Skeletal muscle cell (primary cell): ENCODE results near the gene MSS51.
A peak's percentile ranks its signal among the peaks of the same experiment; 100 is the strongest.

Source experiments
- DNase-seq: peaks from one replicate; pipeline ENCODE4 v3.0.0-alpha.2; 2010; ENCODE audit warnings: low read depth
- H3K4me3 ChIP-seq: 2 replicates; pipeline ENCODE4 v1.5.1; 2011; ENCODE audit warnings: low read depth, mild to moderate bottlenecking, control low read depth, low read length, moderate library complexity

MSS51 gene

DNA sequence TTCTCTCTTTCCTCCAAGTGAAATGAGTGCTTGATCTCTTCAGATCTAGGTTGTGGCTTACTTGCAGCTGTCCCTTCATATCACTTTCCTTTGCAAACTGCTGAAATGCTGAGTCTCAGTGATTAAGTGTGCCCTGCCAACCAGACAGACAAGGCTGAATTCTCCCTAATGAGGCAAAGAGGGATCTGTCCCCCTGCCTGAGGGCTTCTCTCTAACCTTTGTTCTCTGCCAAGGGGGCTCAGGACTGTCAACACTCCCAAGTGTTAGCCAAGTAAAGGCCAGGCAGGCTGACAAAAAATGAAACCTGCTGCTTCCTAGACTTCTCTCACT, at the start of gene MSS51:
MSS51 (minus strand) TSS at position 24 of the 330 bp plus-strand sequence. CDS start 5,277 bp downstream, outside the sequence.
- H3K4me3 ChIP-seq, result no peak within 1 kb of the TSS
- DNase-seq, result no peak

- no peak overlapping the region for H3K4me3 ChIP-seq
- no peak for DNase-seq
Observed at GRCh38 chr10:73480158-73480557, 46.8 kb upstream of the MSS51 start.

GRCh38 chr10:73478636-73479035, 45.3 kb upstream of the MSS51 start:
- no peak for DNase-seq
- no peak overlapping the region for H3K4me3 ChIP-seq

DNA sequence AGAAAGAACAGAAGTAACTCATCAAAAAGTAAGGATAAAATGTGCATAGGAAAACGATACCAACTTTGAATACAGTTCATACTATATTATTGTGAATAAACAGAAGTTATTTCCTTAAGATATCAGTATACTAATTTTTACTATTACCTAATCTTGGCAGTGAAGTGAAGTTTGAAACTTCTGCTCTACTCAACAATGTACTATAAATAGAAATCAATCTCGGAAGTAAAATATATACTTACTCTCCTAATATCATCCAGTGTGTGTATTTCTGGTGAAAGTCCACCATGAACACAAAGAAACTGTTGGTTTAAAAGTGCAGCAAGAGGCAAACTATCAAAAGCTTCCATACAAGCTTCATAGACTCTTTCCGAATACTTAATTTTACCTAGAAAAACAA, 37.9 kb upstream of the MSS51 start:
- no peak for DNase-seq
- H3K4me3 ChIP-seq, result no peak overlapping the region

- no peak overlapping the region for H3K4me3 ChIP-seq
- DNase-seq, result no peak
Observed at GRCh38 chr10:73469579-73469978, 36.2 kb upstream of the MSS51 start.

DNA sequence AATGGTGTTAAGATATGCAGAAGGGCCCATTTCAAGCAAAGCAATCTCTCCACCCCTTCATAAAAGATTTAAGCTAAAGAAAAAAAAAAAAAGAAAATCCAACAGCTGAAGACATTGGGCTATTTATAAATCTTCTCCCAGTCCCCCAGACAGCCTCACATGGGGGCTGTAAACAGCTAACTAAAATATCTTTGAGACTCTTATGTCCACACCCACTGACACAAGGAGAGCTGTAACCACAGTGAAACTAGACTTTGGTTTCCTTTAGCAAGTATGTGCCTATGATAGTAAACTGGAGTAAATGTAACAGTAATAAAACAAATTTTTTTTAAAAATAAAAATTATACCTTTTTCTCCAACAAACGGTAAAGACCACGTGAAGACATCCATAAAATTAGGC, 33.8 kb upstream of the MSS51 start:
- DNase-seq, result no peak
- H3K4me3 ChIP-seq, result no peak overlapping the region

DNA sequence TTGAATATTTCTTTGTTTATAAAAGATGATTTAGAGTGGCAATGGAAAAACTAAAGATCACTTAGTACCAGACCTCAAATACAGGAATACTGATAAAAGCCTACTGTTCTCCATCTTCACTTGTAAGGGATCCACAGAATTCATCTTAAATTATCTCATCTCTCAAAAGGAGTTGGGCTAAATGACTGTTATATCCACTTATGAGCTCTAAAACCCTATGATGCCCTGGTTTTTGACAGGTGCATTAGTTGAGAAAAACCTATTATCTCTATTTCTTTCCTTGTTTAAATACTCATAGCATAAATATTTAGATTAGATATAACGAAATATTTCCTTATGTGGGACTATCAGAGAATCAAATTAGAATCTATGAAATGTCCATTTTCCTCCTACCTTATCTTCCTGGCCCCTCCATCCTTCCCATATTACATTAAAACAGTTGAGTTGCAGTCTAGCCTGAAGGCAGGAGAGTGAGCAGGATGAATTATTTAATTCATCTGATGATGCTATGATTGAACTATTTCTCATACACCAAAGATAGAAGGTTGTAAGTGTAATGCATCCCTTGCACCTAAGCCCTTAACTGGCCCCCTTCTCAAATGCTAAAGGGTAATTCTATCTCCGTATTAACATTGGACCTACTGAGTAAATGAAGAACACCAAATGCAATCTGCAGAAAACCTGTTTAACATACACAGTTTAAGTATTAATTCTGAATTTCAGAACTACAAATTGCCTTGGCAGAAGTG, 32.8 kb upstream of the MSS51 start:
- DNase-seq, result no peak
- no peak overlapping the region for H3K4me3 ChIP-seq

GRCh38 chr10:73460897-73461296, 27.5 kb upstream of the MSS51 start:
- no peak for DNase-seq
- no peak overlapping the region for H3K4me3 ChIP-seq

- H3K4me3 ChIP-seq, result no peak overlapping the region
- DNase-seq, result peak; percentile 11
Observed at GRCh38 chr10:73459683-73460314, 26.4 kb upstream of the MSS51 start.

DNA sequence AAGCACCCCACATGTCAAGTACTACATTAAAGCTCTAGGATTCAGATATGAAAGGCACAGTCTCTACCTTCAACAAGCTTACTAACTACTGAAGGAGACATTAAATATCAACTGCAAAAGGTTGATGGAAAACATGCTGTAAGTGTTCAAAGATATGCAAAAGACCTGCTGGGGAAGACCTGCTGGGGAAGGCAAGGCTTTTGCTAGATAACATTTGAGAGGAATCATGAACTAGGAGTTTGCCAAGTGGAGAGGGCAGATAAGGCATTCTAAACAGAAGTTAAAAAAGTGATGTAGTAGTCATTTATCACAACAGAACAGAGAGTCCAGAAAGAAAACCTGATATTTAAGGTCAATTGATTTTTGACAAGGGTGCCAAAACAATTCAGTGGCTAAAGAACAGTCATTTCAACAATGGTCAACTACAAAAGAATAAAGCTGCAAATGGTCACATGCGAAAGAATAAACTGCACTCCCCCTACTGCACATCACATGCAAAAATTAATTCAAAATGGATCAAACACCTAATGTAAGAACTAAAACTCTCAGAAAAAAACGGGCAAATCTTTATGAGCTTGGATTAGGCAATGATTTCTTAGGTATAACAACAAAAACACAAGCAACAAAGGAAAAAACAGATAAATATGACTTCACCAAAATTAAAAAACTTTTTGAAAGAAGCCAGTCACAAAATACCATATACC, 23.0 kb upstream of the MSS51 start:
- DNase-seq, result no peak
- H3K4me3 ChIP-seq, result no peak overlapping the region

DNA sequence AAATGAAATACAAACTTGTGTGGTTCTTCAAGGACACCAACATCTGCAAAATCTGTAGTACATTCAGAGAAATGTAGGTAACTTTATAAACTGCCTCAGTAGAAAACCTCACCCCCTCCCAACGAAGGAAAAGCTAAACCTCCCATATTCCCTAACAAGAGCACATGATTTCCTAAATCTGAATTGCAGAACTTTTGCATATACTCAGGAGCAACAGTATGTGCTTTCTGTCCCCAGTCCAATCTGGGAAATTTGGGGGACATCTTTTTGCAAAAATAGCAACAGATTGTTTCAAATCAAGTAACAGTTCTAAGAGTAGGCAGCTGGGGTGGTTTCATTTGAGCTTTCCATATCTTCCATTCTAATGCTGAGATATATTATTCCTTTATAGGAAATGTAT, 15.8 kb upstream of the MSS51 start:
- no peak for DNase-seq
- H3K4me3 ChIP-seq, result no peak overlapping the region

GRCh38 chr10:73448384-73448783, 15.0 kb upstream of the MSS51 start:
- H3K4me3 ChIP-seq, result no peak overlapping the region
- no peak for DNase-seq

DNA sequence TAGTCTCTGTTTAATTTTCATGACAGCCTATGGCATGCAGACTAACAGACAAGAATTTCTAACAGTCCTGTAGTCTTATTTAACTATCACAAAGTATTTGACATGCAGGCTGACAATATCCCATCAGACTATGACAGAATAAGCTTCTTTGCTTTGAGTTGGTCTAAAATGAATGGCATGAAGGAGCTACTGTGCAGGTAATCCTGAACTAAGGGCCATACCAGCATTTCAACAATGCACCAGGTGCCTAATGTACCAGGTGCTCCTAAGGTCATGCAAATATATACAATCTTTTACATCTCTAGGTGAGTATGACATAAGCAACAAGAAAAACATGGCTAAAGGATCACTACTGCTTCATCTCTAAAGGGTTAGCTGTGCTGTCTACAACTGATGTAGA, 13.6 kb upstream of the MSS51 start:
- H3K4me3 ChIP-seq, result no peak overlapping the region
- no peak for DNase-seq

DNA sequence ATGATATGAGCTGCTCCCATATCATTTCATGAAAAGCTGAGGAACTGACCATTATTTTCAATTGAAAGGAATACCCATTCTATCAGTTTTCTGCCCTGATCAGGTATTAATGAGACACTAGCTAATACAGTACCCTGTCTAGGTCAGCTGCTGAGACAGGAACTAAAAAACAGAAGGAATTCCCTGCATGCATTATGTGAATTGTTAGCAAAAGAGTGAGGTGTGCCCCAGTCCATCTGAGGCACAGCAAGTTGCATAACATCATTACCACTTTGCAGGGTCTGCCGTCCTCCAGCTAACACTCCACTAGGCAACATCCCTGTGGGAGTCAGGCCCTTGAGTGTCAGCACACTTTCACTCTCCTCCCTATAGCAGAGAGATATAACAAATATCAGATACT, 11.1 kb upstream of the MSS51 start:
- DNase-seq, result no peak
- H3K4me3 ChIP-seq, result no peak overlapping the region

- no peak overlapping the region for H3K4me3 ChIP-seq
- peak; percentile 58 for DNase-seq
Observed at GRCh38 chr10:73439605-73440312, 6.4 kb upstream of the MSS51 start.

- no peak for DNase-seq
- no peak overlapping the region for H3K4me3 ChIP-seq
Observed at GRCh38 chr10:73439055-73439454, 5.7 kb upstream of the MSS51 start.

DNA sequence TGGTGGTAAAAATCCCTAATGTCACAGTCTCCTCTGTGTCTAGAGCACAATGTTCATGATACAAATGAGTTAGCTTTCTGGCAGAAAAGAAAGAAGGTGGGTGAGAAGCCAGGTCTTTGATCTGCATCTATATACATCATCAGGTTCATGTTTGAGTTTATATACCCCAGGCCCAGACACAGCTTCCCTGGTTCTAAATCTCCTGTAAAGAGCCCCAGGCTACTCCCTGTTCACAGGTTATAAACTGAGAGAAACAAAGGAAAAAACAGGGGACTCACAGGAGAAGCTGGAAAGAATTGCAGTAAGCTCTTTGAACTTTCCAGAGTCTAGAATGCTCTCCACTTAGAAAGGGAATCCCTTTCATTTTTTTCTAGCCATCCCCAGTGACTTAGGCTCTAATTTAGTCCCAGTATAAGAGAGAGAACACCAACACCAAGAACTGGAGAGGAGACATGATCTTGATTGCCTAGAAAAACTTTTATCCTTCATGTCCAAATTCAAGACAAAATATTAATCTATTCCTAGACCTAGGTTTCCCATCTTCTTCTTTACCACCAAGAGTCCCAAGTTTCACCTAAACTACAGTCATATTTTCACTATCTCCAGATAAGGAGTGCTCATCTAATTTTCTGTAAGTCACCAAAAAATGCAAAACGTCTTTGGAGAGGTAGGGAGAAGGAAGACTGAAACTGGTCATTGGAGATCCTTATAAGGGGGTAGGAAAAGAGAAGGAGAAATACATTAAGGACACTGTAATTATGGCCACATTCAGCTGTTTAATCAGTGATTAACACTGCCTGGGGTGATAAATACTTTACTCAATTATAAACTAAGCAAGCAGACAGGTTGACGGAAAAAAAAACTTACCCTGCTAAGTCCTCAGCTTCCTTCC, 469 bp downstream of the MSS51 start:
- DNase-seq, result no peak
- no peak overlapping the region for H3K4me3 ChIP-seq

DNA sequence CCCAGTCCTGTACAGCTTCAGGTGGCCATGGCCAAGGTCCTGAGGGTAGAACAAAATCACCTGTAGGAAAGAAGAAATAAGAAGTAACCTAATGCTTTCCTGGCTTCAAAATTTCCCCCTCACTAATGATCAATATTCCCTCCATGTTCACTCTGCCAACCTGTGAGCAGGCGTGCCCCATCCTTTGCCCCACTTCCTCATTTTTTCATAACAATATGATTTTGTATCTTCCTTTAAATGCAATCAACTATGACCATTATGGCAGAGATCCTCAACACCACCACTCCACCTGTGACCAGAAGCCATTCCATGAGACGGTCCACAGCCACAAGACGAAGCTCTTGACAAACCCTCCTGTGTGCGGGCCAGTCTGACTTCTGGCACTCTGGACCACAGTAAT, 7.0 kb downstream of the MSS51 start:
- H3K4me3 ChIP-seq, result no peak overlapping the region
- DNase-seq, result no peak

DNA sequence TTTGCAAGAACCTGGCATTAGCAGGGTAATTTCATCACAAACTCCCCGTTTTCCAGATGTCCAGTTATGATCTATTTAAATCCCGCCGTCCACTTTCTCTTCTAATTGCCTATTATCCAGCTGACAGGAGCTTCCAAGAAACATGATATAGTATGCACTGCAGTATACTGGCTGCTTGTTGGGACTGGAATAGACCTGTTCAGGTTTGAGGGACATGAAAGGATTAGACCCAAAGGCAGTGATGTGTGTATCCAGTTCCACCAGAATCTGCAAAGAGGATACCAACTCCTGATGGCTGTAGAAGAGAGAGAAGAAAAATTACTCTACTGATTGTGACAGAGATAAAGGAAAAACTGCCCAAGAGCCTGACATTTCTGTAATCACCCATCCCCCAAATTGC, 8.9 kb downstream of the MSS51 start:
- H3K4me3 ChIP-seq, result no peak overlapping the region
- DNase-seq, result no peak
